Measurements from ENCODE around the gene STON2.

DNA sequence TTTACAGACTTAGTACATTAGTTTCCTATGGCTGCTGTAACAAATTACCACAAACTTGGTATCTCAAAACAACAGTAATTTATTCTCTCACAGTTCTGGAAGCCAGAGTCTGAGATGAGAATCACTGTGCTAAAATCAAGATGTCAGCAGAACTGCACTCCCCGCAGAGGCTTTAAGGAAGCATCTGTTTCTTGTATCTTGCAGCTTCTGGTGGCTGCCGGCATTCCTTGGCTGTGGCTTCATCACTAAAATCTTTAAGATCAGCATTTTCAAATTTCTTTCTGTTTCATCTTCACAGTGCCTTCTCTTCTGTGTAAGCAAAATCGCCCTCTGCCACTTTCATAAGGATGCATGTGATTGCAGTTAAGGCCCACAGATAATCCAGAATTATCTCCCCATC is 9.4 kb downstream of the STON2 start:
- no peak for TF ChIP-seq REST (IDR thresholded peaks at IDR 0.05; ENCODE audit: insufficient read depth in 1 of 2, low read depth in 2 of 2, low read length in 1 of 2)
- TF ChIP-seq, protein P1, sequence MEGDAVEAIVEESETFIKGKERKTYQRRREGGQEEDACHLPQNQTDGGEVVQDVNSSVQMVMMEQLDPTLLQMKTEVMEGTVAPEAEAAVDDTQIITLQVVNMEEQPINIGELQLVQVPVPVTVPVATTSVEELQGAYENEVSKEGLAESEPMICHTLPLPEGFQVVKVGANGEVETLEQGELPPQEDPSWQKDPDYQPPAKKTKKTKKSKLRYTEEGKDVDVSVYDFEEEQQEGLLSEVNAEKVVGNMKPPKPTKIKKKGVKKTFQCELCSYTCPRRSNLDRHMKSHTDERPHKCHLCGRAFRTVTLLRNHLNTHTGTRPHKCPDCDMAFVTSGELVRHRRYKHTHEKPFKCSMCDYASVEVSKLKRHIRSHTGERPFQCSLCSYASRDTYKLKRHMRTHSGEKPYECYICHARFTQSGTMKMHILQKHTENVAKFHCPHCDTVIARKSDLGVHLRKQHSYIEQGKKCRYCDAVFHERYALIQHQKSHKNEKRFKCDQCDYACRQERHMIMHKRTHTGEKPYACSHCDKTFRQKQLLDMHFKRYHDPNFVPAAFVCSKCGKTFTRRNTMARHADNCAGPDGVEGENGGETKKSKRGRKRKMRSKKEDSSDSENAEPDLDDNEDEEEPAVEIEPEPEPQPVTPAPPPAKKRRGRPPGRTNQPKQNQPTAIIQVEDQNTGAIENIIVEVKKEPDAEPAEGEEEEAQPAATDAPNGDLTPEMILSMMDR (IDR thresholded peaks at IDR 0.05) = no peak
